HG02973 (cell line): ENCODE data around the gene STON1.
"Not testable (repeated sequence)": the region's sequence is repeated elsewhere in the genome, so short reads cannot be mapped to it uniquely, and the experiment has no call there.

ENCODE experiments used
- ATAC-seq: cut with Tn5 transposase; IDR thresholded peaks from one replicate; pipeline ENCODE4 v1.9.1; 2021; ENCODE audit warnings: moderate library complexity; ENCODE audit not compliant: unreplicated experiment

STON1 gene

GRCh38 chr2:48569433-48569832 lies 39.5 kb downstream of the STON1 start:
- no peak for ATAC-seq

GRCh38 chr2:48572816-48573215 lies 42.9 kb downstream of the STON1 start:
- ATAC-seq: no peak

- ATAC-seq: no peak
Observed at GRCh38 chr2:48574353-48575287, 44.7 kb downstream of the STON1 start.

- no peak for ATAC-seq
Observed at GRCh38 chr2:48578313-48578712, 48.4 kb downstream of the STON1 start.

GRCh38 chr2:48583961-48584360 lies 54.0 kb downstream of the STON1 start:
- no peak for ATAC-seq

- ATAC-seq: no peak
Observed at GRCh38 chr2:48584551-48584950, 54.6 kb downstream of the STON1 start.

- no peak for ATAC-seq
Observed at GRCh38 chr2:48586433-48586832, 56.5 kb downstream of the STON1 start.

GRCh38 chr2:48587560-48587959 lies 57.6 kb downstream of the STON1 start:
- ATAC-seq: no peak

- no peak for ATAC-seq
Observed at GRCh38 chr2:48587961-48588360, 58.0 kb downstream of the STON1 start.

- ATAC-seq: no peak
Observed at GRCh38 chr2:48588745-48589144, 58.8 kb downstream of the STON1 start.

GRCh38 chr2:48589170-48589767 lies 59.3 kb downstream of the STON1 start:
- no peak for ATAC-seq

GRCh38 chr2:48590017-48590416 lies 60.1 kb downstream of the STON1 start:
- ATAC-seq: no peak

- ATAC-seq: no peak
Observed at GRCh38 chr2:48592067-48592466, 62.1 kb downstream of the STON1 start.

GRCh38 chr2:48596751-48597150 lies 66.8 kb downstream of the STON1 start:
- not testable (repeated sequence) for ATAC-seq

GRCh38 chr2:48597492-48597891 lies 67.5 kb downstream of the STON1 start:
- ATAC-seq: no peak

- ATAC-seq: peak; percentile 64
Observed at GRCh38 chr2:48600204-48600813, 70.4 kb downstream of the STON1 start.

- no peak for ATAC-seq
Observed at GRCh38 chr2:48600917-48601316, 71.0 kb downstream of the STON1 start.

- ATAC-seq: no peak
Observed at GRCh38 chr2:48601349-48601748, 71.4 kb downstream of the STON1 start.

- ATAC-seq: no peak
Observed at GRCh38 chr2:48605482-48606175, 75.7 kb downstream of the STON1 start.

GRCh38 chr2:48607307-48608014 lies 77.5 kb downstream of the STON1 start:
- no peak for ATAC-seq

- no peak for ATAC-seq
Observed at GRCh38 chr2:48613211-48613610, 83.3 kb downstream of the STON1 start.
